HG03097 (cell line): ENCODE data around the gene BANK1.
"Not testable (repeated sequence)": the region's sequence is repeated elsewhere in the genome, so short reads cannot be mapped to it uniquely, and the experiment has no call there.

Experiments
- ATAC-seq: cut with Tn5 transposase; IDR thresholded peaks from one replicate; pipeline ENCODE4 v1.9.1; 2021; ENCODE audit not compliant: unreplicated experiment, low FRiP score

BANK1 gene

DNA sequence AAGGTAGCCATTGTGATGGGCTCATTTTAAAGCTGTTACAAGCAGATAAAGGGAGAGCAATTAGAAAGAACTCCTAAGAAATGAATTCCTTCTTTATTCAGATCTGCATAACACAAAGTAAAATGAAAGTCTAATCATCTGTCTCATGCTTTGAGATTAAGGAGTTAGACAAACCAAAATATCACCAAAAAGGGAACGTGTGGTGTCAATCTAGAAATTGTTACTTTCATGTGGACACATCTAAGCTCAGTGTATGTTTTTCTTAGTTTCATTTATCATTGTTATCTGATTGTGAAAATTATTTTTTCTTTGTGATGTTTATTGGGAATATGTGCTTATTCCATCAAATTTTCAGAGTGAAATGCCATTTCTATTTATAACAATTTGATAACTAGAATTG, 80.3 kb downstream of the BANK1 start:
- ATAC-seq = no peak

- ATAC-seq = no peak
Observed at GRCh38 chr4:101871962-101872676, 81.6 kb downstream of the BANK1 start.

DNA sequence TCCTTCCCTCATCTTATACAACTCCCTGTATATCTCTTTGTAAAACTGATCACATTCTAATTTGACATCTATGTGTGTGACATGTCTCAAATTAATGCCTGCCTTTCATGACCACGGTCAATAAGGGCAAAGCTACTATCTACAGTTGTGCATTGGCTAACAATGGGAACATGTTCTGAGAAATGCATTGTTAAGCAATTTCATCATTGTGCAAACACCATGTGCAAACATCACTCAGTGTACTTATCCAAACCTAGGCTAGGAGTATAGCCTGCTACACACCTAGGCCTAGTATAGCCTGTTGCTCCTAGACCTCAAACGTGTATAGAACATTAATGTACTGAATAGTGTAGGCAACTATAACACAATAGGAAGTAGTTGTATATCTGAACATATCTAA, 95.0 kb downstream of the BANK1 start:
- no peak for ATAC-seq

- no peak for ATAC-seq
Observed at GRCh38 chr4:101886826-101887225, 96.3 kb downstream of the BANK1 start.

GRCh38 chr4:101888472-101888871, 97.9 kb downstream of the BANK1 start:
- ATAC-seq = no peak

DNA sequence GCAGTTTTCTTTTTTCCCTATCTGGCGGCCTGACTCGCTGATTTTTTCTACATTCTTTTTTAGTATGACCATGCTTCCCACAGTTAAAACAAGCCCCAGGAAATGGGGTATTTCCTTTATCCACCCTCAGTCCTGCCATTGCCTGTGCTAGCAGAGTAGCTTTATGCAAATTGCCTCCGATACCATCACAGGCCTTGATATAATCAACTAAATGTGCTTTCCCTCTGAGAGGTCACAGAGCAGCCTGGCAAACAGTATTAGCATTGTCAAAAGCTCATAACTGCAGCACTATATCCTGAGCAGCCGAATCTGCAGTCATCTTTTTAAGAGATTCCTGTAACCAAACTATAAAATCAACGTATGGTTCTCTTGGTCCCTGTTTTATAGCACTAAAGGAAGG, 115.0 kb downstream of the BANK1 start:
- not testable (repeated sequence) for ATAC-seq

GRCh38 chr4:101910786-101911373, 120.3 kb downstream of the BANK1 start:
- no peak for ATAC-seq

GRCh38 chr4:101911616-101912015, 121.1 kb downstream of the BANK1 start:
- no peak for ATAC-seq

DNA sequence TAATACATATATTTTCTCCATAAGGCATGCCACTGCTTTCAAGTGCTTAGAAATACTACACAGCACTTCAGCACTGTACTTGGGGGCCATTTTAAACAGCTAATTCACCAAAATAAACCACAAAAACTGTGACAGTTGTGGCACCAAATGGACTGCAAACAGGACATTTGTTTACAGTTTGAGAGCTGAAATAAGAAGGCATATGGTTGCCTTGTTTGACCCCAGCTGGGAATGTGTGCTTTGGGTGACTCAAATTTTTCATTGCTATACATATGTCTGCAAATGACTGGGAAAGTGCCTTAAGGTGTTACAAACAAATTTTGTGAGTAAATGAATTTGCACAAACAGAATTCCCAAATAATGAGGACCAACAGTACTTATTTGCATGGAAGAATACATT, 124.2 kb downstream of the BANK1 start:
- no peak for ATAC-seq

- no peak for ATAC-seq
Observed at GRCh38 chr4:101919373-101919977, 128.9 kb downstream of the BANK1 start.

GRCh38 chr4:101921370-101921769, 130.8 kb downstream of the BANK1 start:
- no peak for ATAC-seq

GRCh38 chr4:101931619-101932018, 141.1 kb downstream of the BANK1 start:
- no peak for ATAC-seq

DNA sequence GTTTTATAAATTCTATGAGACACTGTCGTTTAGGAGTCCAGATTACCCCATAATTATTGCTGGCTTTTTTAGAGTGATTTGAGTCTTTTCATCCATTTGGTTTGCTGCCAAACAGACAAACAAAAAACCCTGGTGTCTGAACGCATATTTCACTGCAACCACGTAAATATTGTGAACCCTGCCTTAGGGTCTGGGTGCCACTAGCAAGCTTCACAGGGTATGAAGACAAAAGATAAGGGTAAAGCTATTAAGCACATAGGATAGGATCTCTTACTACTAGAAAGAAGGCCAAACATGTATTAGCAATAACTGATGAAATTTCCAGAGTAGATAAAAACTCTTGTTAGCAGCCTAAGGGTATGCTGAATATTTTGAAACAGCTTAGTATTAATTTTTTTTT, 143.3 kb downstream of the BANK1 start:
- no peak for ATAC-seq

- no peak for ATAC-seq
Observed at GRCh38 chr4:101938836-101939235, 148.3 kb downstream of the BANK1 start.

GRCh38 chr4:101941816-101942358, 151.4 kb downstream of the BANK1 start:
- ATAC-seq = no peak

DNA sequence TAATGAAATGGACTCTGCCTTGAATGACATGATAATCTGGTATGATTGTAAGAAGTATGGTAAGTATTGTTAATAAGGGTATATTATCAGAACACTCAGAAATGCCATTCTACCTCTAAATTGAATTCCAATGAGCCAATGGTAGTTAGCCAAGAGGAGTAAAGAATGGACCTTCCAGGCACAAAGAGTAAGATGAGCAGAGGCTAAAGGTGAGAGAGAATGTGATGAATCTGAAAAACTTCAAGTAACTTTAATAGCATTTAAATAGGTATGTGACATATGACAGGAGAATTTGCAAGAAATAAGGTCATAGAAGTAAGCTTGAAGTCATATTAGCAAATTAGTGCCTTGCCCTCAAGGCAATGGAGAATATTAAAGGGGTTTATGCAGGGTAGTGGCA, 152.4 kb downstream of the BANK1 start:
- ATAC-seq = no peak

GRCh38 chr4:101944649-101945048, 154.1 kb downstream of the BANK1 start:
- no peak for ATAC-seq

DNA sequence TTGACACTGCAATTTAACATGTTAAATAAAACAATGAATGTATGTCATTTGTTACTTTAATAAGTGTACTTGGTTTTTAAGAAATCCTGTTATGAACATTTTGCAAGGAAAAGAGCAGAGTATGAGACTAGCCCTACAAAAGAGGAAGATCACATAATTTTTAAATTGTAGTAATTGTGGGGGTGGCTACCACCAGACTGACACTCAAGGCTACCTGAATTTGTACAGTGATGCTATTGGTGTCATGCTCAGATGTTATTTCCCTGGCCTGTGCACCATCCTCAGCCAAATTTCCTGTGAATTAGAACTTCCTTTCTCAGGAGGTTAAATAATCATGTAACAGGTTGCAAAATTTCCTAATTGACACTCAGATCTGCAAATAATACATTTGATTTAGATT, 157.5 kb downstream of the BANK1 start:
- no peak for ATAC-seq

DNA sequence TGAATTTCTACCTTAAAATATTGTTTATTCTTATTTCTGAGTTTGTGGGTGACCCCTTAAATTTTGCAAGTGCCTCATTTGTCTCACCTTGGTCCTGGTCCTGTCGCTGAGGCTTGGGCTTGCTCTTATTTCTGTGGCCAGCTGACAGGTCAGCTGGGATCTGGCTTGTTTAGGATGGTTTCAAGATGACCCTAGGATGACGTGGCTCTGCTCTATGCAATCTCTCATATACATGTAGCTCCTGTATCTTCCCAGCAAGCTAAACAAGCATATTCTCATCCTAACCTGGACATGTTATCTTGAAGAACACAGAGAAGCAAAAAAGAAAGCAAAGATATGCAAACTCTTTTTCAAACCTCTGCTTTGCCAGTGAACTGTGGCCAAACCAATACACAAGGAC, 158.4 kb downstream of the BANK1 start:
- no peak for ATAC-seq

DNA sequence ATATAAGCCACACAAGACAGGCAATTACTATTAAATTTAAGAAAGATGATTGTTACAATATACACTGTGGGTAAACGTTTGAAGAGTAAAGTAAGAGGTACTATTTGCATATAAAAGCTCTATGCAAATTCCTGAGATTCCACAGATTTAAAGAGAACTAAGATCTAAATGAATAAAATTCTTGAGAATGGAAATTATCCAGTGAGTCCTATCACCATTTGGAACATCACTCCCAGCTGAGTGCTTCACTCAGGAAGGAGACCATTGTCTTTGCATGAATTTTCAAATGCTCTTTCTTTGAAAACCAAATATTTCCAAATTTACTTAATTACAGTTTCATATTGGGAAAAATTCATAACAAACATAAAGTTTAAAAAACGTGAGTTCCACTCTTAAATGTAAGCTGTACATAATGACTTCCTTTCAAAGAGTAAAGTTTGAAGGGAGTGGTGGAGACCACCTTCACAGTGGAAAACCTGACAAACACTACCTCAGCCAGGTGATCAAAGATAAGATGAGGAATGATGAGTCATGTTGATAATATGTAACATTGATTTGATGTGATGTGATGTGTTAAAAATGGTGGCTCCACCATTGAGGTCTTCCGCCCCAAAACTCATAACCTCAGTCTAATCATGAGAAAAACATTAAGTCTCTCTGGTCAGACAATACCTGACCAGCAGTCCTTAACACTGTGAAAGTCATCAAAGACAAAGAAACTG, 159.9 kb downstream of the BANK1 start:
- ATAC-seq = no peak

DNA sequence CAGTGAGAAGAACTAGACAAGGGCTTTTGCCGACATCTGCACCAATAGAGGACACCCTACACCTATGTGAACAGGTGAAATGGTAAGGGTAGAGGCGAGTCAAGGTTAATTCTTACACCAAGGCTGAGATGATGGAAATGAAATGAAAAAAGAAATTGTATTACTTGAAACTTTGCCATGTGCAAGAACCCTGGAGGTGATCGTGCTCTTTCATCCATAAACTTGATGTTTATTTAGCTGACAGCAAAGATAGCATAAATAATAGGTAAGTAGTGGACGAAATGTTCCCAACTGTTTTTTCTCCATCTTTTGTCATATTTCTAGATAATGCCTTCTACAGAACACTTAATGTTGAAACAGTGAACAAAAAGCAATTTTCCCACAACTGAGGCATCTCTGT, 162.5 kb downstream of the BANK1 start:
- no peak for ATAC-seq
